Chondrocyte (in vitro differentiated cells): Measurements from ENCODE around the gene SGSM1. TPM values are rescaled to one million over a fixed set of nuclear protein-coding genes. Genes with fewer than 3 reads are reported as not detected.

Experiments used
- DNase-seq: peaks from one replicate; pipeline ENCODE4 v3.0.0; 2021; ENCODE audit warnings: mixed read lengths, low spot score
- H3K27ac Mint-ChIP-seq: one replicate; pipeline ENCODE4 v1.8.0; 2021; ENCODE audit warnings: mild to moderate bottlenecking, moderate library complexity, mixed read lengths; ENCODE audit not compliant: unreplicated experiment
- H3K27me3 Mint-ChIP-seq: 2 replicates; pipeline ENCODE4 v1.8.0; 2021; ENCODE audit warnings: low read depth, mixed read lengths
- H3K36me3 Mint-ChIP-seq: 2 replicates; pipeline ENCODE4 v1.8.0; 2021; ENCODE audit warnings: low read depth, mixed read lengths
- H3K4me1 Mint-ChIP-seq: 2 replicates; pipeline ENCODE4 v1.8.0; 2021; ENCODE audit warnings: low read depth, mild to moderate bottlenecking, mixed read lengths
- H3K4me3 Mint-ChIP-seq: one replicate; pipeline ENCODE4 v1.8.0; 2021; ENCODE audit warnings: mild to moderate bottlenecking, moderate library complexity, mixed read lengths; ENCODE audit not compliant: unreplicated experiment
- H3K9me3 Mint-ChIP-seq: 2 replicates; pipeline ENCODE4 v1.8.0; 2021; ENCODE audit warnings: low read depth, mixed read lengths
- CTCF ChIP-seq: fragments of 200-600 bp; sonication (generic); IDR thresholded peaks from 2 replicates; pipeline ENCODE4 v1.5.0; 2021; ENCODE audit warnings: antibody characterized with exemption, mild to moderate bottlenecking, moderate library complexity
- total RNA-seq: library from RNA; stranded (reverse); gene quantifications from 3 replicates; pipeline ENCODE4 v1.2.1, GENCODE V29; 2021

SGSM1 gene
- total RNA-seq, 1 donor from 2014 or later: 0.05 TPM

DNA sequence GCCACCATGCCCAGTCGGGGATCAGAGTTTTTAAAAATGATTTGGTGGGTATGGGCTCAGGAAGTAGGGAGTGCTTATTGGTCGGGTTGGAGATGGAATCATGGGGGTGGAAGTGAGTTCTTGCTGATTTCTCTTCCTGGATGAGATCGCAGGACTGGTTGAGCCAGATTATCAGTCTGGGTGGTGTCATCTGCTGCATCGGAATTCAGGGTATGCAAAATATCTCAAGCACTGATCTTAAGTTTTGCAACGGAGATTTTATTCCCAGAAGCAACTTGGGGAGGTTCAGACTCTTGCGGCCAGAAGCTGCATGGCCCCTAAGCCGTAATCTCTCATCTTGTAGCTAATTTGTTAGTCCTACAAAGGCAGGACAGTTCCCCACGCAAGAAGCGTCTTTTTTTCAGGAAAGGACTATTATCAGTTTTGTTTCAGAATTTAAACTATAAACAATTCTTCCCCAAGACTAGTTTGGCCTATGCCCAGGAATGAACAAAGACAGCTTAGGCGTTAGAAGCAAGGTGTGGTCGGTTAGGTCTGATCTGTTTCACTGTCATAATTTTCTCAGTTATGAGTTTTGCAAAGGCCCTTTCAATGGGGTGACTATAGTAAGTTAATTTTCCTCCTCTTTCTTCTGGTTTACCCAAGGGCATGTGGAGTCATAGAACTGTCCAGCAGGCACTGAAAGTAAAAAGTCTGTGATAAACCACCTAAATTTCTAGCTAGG, 30.1 kb upstream of the SGSM1 start:
- TF ChIP-seq CTCF: no peak
- no peaks in the 10 kb centered on the region for H3K9me3 Mint-ChIP-seq
- DNase-seq: no peak
- no peak overlapping the region for H3K27ac Mint-ChIP-seq
- no peak overlapping the region for H3K4me3 Mint-ChIP-seq
- H3K27me3 Mint-ChIP-seq: peaks cover 28% of the 10 kb centered on the region
- H3K4me1 Mint-ChIP-seq: no peaks in the 10 kb centered on the region
- no peaks in the 10 kb centered on the region for H3K36me3 Mint-ChIP-seq

DNA sequence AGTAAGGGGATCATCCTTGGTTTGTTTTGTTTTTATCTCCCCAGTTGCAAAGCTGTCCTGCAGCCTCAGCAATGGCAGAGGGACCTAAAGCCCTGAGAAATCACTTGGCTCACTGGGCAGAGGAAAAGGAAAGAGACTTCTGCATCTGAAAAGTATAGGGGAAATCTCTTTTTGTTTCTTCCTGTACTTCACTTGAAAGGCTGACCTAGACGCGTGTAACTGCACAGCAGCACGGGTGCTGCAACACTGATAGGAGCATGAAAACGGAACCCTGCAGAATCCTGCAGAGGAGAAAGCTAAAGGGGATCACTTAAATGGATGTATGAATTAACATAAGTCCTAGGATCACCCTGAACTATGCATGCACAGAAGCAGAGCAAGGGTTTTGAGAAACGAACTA, 29.5 kb upstream of the SGSM1 start:
- Mint-ChIP-seq H3K27me3 (peaks cover 28% of the 10 kb centered on the region), H3K4me1 (no peaks in the 10 kb centered on the region), H3K27ac (no peak overlapping the region), H3K36me3 (no peaks in the 10 kb centered on the region), H3K4me3 (no peak overlapping the region), H3K9me3 (no peaks in the 10 kb centered on the region)
- no peak for TF ChIP-seq CTCF
- no peak for DNase-seq

DNA sequence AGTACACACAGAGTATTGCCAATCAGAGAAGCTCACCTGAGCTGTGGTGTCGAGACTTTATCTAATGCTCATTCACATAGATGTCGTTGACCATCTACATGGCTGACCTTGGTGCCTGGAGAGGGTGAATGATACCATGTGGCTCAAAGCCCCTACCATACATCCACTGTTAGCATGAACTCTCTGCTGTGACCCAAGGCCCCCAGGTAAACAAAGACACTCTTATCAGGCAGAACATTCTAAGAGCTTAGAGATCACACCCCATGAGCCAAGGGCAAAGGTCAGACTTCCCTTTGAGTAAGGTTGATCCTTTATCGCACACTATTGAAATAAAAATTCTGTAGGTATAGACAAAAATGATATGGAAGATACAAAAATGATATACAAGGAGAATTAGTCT, 16.5 kb upstream of the SGSM1 start:
- no peaks in the 10 kb centered on the region for H3K4me1 Mint-ChIP-seq
- H3K9me3 Mint-ChIP-seq: no peaks in the 10 kb centered on the region
- H3K27me3 Mint-ChIP-seq: peaks cover 35% of the 10 kb centered on the region
- no peak for TF ChIP-seq CTCF
- DNase-seq: peak; percentile 1
- H3K27ac Mint-ChIP-seq: no peak overlapping the region
- no peak overlapping the region for H3K4me3 Mint-ChIP-seq
- no peaks in the 10 kb centered on the region for H3K36me3 Mint-ChIP-seq

- TF ChIP-seq CTCF: no peak
- DNase-seq: no peak
- H3K4me1 Mint-ChIP-seq: no peaks in the 10 kb centered on the region
- no peaks in the 10 kb centered on the region for H3K36me3 Mint-ChIP-seq
- H3K9me3 Mint-ChIP-seq: no peaks in the 10 kb centered on the region
- H3K27me3 Mint-ChIP-seq: peaks cover 25% of the 10 kb centered on the region
- H3K27ac Mint-ChIP-seq: no peak overlapping the region
- no peak overlapping the region for H3K4me3 Mint-ChIP-seq
Measured at GRCh38 chr22:24791362-24791761, 14.6 kb upstream of the SGSM1 start.

DNA sequence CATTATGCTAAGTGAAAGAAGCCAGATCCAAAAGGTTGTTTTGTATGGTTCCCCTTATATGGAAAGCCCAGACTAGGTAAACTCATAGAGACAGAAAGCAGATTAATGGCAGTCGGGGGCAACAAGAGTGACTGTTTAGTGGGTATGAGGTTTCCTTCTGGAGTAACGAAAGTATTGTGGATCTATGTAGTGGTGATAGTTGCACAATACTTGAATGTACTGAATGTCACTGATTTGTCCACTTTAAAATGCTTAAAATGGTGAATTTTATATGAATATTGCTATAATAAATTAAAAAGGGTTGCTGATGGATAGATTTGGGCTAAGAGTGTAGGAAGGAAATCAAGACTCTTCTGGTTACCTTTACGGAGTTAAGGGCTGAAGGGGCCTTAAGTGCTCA, 10.0 kb upstream of the SGSM1 start:
- no peak for TF ChIP-seq CTCF
- Mint-ChIP-seq H3K9me3 (no peaks in the 10 kb centered on the region), H3K36me3 (no peaks in the 10 kb centered on the region), H3K4me3 (no peak overlapping the region), H3K27me3 (peaks cover 24% of the 10 kb centered on the region), H3K27ac (no peak overlapping the region), H3K4me1 (no peaks in the 10 kb centered on the region)
- DNase-seq: no peak
